HG03558 (cell line): ENCODE results near the gene ZNF497.
A peak's percentile ranks its signal among the peaks of the same experiment; 100 is the strongest.
"Not testable (repeated sequence)": the region's sequence is repeated elsewhere in the genome, so short reads cannot be mapped to it uniquely, and the experiment has no call there.

Source experiments
- ATAC-seq: cut with Tn5 transposase; IDR thresholded peaks from one replicate; pipeline ENCODE4 v1.9.1; 2021; ENCODE audit warnings: moderate number of reproducible peaks; ENCODE audit not compliant: unreplicated experiment; ENCODE audit errors: extremely low read depth

ZNF497 gene

DNA sequence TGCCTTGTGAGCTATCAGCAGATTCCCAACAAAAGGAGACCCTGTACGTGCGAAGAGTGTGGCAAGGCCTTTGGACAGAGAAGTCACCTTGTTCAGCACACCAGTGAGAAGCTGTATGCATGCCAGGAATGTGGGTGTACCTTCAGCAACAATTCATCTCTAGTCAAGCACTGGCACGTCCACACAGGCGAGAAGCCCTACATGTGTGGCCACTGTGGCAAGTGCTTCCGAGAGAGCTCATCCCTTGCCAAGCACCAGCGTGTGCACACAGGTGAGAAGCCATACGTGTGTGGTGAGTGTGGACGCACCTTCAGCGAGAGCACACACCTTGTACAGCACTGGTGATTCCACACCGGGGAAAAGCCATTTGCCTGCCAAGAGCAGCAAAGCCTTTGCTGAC lies 43.3 kb downstream of the ZNF497 start:
- ATAC-seq: no peak

DNA sequence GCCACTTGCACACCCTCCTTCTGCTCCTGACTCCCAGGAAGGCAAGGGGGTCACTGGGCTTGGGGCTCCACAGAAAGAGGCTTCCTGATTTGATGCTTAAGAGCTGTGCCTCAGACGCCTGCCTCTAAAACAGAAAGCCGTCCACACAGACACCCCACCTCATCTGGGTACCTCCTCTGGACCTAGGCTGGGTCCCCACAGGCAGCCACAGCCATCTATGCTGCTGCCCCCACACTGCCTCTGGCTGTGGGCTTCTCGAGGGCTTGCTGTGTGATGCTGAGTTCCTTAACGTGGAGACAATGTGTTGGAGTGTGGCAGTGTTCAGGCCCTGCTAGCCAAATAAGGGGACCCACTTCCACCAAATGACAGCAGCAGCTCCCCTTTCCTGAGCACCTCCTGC lies 44.3 kb downstream of the ZNF497 start:
- ATAC-seq: no peak

DNA sequence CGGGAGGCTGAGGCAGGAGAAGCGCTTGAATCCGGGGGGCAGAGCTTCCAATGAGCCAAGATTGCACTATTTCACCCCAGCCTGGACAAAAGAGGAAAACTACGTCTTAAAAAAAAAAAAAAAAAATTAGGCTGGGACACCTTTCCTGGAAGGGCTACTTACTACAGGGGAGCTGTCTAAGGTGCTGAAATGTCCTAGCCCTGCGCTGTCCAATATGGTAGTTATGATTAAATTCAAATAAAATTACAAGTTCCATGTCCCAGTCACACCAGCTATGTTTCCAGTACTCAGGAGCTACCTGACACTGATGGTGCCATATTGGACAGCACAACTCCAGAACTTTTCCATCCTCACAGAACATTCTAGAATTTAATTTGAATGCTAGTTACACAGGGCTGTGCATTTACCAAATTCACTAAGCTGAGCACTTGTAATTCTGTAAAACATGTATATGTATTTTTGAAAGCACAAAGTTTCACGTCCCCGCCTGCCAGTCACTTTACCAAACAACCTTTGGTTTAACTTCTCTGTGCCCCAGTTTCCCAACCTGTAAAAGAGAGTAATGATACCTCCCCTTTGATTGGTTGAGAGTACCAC lies 45.0 kb downstream of the ZNF497 start:
- ATAC-seq: no peak

DNA sequence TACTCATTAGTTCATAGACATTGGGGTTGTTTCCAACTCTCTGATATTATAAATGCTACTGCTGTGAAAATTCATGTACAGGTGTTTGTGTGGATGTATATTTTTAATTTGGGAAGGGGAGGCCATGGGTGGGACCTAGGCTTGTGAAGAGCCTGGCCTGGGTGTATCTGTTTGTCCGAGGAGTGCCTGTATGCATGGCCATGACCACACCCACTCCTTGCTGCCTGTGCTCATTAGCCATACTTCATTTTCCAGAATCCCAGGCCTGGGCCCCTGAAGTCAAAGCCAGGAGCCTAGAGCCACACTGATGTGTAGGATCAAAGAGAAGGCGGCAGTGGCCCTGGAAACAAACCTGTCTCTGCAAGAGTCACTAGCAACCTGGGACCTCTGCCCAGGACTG lies 47.0 kb downstream of the ZNF497 start:
- no peak for ATAC-seq

DNA sequence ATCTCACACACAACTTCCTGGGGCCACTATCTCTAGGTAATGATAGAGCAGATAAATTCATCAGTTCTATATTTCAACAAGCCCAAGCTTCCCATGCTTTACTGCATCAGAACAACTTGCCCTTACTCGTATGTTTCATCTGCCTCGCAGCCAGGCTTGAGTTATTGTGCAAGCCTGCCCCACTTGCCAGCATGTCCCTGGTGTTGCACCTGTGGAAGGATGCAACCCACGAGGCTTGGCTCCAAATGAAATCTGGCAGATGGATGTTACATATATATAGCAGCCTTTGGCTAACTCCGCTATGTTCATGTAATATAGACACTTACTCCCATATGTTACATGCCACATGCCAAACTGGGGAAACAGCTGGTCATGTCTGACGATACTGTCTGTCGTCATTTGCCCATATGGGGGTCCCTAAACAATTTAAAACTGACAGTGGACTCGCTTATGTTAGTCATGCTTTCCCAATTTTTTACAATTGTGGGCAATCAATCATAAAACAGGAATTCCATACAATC lies 51.1 kb downstream of the ZNF497 start:
- no peak for ATAC-seq

DNA sequence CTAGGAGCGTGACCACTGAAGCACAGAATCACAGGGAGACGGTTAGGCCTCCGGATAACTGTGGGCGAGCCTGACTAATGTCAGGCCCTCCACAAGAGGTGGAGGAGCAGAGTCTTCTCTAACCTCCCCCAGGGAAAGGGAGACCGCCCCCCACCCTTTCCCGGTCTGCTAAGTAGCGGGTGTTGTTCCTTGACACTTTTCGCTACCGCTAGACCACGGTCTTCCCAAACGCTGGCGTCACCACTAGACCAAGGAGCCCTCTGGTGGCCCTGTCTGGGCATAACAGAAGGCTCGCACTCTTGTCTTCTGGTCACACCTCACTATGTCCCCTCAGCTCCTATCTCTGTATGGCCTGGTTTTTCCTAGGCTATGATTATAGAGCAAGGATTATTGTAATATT lies 51.9 kb downstream of the ZNF497 start:
- not testable (repeated sequence) for ATAC-seq

DNA sequence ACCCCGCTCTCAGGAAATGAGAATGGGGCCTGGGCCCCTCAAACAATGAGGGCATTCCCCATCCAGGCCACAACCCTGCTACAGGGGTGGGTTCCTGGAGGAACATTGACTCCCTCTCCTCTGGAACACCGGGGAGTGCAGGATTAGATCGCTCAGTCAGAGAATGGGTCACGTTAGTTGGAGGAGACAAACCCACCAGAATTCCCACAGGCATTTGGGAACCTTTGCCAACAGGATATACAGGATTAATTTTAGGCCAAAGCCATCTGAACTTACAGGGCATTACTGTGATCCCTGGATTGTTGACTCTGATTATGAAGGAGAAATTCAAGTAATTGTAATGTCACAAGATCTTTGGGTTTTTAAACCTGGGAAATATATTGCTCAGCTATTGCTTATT lies 54.8 kb downstream of the ZNF497 start:
- ATAC-seq: no peak

DNA sequence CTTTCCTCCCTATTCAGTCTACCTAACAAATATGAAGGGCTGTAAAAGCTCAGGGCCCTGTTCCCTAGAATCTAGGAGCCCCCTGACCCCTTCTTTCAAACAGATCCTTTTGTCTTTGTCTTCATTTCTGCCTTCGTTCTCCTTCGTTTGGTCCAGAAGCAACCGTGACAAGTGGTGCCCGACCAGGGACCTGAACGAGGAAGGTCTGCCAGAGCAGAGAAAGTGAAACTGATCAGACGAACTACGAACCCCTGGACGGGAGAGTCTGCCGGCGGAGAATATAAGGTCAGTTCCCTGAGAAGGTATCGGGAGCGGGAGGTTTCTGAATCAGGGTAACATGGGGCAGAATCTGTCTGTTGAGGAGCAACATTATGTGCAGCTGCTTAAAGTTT lies 56.6 kb downstream of the ZNF497 start:
- ATAC-seq: no peak

DNA sequence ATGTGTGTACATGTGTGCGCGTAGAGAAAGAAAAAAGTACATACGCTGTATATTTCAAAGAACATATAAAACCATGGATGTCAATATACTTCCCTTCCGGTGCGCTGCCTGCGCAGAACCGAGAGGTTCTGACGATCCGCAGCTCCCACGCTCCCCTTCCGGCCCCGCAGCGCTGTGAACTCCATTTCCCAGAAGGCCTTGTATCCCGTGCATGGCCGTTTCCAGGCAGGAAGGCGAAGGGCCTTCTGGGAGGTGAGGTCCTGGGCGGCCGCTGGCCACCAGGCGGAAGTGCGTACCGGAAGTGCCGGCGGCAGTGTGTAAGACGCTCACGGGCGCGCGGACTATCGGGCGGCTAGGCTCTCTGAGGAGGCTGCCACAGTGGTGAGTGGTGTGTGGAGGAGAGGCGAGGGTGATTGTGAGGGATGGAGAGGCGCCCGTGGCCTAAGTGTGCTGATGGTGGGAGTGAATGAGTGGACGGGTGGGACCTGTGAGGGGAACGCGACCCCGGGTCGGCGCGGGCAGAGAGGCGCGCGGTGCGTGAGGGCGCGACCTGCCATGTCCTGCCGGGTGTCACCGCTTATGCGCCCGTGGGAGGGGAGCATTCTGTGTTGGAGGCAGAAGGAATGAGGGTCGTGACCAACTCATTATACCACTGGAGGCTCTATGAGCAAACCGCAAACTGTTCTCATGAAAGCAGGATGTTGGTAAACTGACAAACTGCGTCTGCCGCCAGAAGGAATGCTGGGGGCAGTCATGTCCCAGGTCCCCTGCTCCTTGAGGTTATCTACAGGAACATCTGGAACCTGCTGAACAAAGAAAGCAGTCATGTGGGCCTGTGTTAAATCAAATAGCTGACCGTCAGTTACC lies 57.3 kb downstream of the ZNF497 start, which contains the start of gene ERVK3-1:
TSS of gene ERVK3-1 (plus strand) at position 313 of the 867 bp plus-strand sequence. CDS start 6,792 bp downstream, outside the sequence.
- peak; percentile 90 for ATAC-seq

DNA sequence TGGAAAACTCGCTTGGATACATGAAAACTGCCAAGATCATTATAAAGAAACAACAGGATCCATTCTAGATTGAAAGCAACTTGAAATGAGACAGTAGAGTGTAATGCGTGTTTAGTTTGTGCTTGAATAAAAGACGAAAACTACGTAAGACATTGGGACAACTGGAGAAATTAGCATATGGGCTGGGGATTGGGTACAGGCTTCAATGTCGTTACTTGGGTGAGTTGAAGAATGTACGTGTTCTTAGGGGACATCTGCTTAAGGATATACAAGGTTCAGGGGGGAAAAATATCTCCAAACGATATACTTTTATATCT lies 57.8 kb downstream of the ZNF497 start:
- no peak for ATAC-seq
